DND-41 (cell line): Measurements from ENCODE around the gene TM9SF3.

Experiments used
- ATAC-seq: fragments of 200-7000 bp; cut with Tn5 transposase; 3 replicates; pipeline ENCODE4 v1.9.1; 2021; ENCODE audit warnings: low read depth; ENCODE audit not compliant: insufficient read depth
- DNase-seq: peaks from one replicate; pipeline ENCODE4 v3.0.0-alpha.2; 2020
- H2AFZ ChIP-seq: 2 replicates; pipeline ENCODE4 v1.6.0; 2012; ENCODE audit warnings: low read depth, low read length
- H3K27ac ChIP-seq: 2 replicates; pipeline ENCODE4 v1.5.1; 2012; ENCODE audit warnings: low read length, inconsistent platforms
- H3K27me3 ChIP-seq: fragments of 200-600 bp; sonication (generic); 2 replicates; pipeline ENCODE4 v1.6.0; 2012; ENCODE audit warnings: low read length, mild to moderate bottlenecking, inconsistent platforms; ENCODE audit not compliant: insufficient read depth, poor library complexity
- H3K36me3 ChIP-seq: 2 replicates; pipeline ENCODE4 v1.5.1; 2012; ENCODE audit warnings: low read length, inconsistent platforms; ENCODE audit not compliant: insufficient read depth
- H3K4me1 ChIP-seq: 2 replicates; pipeline ENCODE4 v1.5.1; 2012; ENCODE audit warnings: mild to moderate bottlenecking, low read length; ENCODE audit not compliant: insufficient read depth
- H3K4me2 ChIP-seq: 2 replicates; pipeline ENCODE4 v1.6.0; 2012; ENCODE audit warnings: mild to moderate bottlenecking, moderate library complexity, low read length, inconsistent platforms; ENCODE audit not compliant: insufficient read depth
- H3K4me3 ChIP-seq, 2 experiments: fragments of 200-600 bp in 1 of 2; shearing (Covaris generic) in 1 of 2; 2 replicates each; pipeline ENCODE4 v1.5.1; 2012 to 2016; ENCODE audit warnings: inconsistent platforms in 2 of 2, low read length in 2 of 2, mild to moderate bottlenecking in 2 of 2, low read depth in 1 of 2, moderate library complexity in 1 of 2
- H3K79me2 ChIP-seq: 2 replicates; pipeline ENCODE4 v1.6.0; 2012; ENCODE audit warnings: low read length, inconsistent platforms; ENCODE audit not compliant: insufficient read depth
- H3K9ac ChIP-seq: 2 replicates; pipeline ENCODE4 v1.6.0; 2012; ENCODE audit warnings: low read depth, mild to moderate bottlenecking, inconsistent platforms, low read length, moderate library complexity
- H3K9me3 ChIP-seq: 2 replicates; pipeline ENCODE4 v1.5.1; 2012; ENCODE audit warnings: low read length, moderate library complexity, mild to moderate bottlenecking, inconsistent platforms; ENCODE audit not compliant: insufficient read depth, severe bottlenecking
- H4K20me1 ChIP-seq: 2 replicates; pipeline ENCODE4 v1.6.0; 2012; ENCODE audit warnings: low read length; ENCODE audit not compliant: insufficient read depth
- EZH2 ChIP-seq: IDR thresholded peaks from 3 replicates; pipeline ENCODE4 v1.6.1; 2012; ENCODE audit warnings: borderline replicate concordance, low read depth, mild to moderate bottlenecking, moderate library complexity, low read length, inconsistent platforms; ENCODE audit not compliant: severe bottlenecking
- TF ChIP-seq, protein P1 (sequence below): IDR thresholded peaks from 2 replicates; pipeline ENCODE4 v1.5.1; 2012; ENCODE audit warnings: borderline replicate concordance, low read length, moderate library complexity, mild to moderate bottlenecking; ENCODE audit not compliant: poor library complexity, severe bottlenecking; ENCODE audit errors: extremely low read depth

Gene TM9SF3

DNA sequence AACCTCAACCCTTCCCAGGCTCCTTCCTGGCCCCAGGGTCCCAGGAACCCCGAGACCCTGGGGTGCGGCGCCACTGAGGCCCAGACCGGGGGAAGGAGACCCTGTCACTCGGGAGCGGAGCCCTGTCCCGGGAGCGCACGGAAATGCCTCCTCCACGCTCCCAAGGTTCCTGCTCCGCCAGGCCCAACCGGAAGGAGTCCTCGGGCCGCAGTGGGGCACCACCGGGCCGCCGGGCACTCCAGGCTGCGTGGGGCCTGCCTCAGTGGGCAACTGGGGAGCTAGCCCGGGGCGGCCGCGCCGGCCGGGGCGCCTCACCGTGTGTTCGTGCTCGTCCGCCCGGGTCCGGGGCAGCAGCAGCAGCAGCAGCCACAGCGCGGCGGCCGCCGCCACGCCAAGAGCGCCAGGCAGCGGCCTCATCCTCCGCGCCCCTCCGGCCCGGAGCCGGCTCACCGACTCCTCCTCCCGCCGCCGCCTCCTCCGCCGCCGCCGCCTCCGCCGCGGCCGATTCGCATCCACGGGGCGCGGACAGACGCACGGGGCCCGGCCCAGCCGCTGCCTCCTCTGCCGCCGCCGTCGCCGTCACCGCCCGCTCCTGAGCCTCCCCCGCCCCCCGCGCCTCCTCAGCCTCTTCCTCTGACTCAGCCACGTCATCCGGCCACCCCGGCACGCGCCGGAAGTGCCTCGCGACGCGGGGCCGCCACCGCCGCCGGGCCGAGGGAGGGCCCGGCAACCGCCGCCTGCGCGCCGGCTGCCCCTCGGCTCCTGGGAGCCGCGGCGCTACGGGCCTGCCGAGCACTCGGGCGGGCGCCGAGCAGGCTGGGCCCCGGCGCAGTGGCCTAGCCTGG, at the start of gene TM9SF3:
Gene TM9SF3, minus strand, starts transcription at position 594 of the 845 bp plus-strand sequence. Its CDS starts 177 bp downstream, at position 417.
- Histone ChIP-seq H2AFZ (peak within 1 kb of the TSS; percentile 98), H3K9me3 (no peaks in the 10 kb centered on the region), H3K36me3 (peaks cover 7% of the 10 kb centered on the region; the same call in 1 of the 2 replicates), H3K27me3 (peaks cover 12% of the 10 kb centered on the region), H3K4me3 (peak within 1 kb of the TSS; percentile 62 to 82), H3K27ac (peak within 1 kb of the TSS; percentile 88), H3K4me2 (peak within 1 kb of the TSS; percentile 92), H4K20me1 (peaks cover 39% of the 10 kb centered on the region), H3K9ac (peak within 1 kb of the TSS; percentile 92), H3K4me1 (peaks cover 50% of the 10 kb centered on the region), H3K79me2 (peaks cover 55% of the 10 kb centered on the region)
- DNase-seq, result peak; percentile 91
- peak; percentile 79 for ATAC-seq
- TF ChIP-seq, protein P1, sequence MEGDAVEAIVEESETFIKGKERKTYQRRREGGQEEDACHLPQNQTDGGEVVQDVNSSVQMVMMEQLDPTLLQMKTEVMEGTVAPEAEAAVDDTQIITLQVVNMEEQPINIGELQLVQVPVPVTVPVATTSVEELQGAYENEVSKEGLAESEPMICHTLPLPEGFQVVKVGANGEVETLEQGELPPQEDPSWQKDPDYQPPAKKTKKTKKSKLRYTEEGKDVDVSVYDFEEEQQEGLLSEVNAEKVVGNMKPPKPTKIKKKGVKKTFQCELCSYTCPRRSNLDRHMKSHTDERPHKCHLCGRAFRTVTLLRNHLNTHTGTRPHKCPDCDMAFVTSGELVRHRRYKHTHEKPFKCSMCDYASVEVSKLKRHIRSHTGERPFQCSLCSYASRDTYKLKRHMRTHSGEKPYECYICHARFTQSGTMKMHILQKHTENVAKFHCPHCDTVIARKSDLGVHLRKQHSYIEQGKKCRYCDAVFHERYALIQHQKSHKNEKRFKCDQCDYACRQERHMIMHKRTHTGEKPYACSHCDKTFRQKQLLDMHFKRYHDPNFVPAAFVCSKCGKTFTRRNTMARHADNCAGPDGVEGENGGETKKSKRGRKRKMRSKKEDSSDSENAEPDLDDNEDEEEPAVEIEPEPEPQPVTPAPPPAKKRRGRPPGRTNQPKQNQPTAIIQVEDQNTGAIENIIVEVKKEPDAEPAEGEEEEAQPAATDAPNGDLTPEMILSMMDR, result peak; percentile 3
- TF ChIP-seq EZH2, result no peak

DNA sequence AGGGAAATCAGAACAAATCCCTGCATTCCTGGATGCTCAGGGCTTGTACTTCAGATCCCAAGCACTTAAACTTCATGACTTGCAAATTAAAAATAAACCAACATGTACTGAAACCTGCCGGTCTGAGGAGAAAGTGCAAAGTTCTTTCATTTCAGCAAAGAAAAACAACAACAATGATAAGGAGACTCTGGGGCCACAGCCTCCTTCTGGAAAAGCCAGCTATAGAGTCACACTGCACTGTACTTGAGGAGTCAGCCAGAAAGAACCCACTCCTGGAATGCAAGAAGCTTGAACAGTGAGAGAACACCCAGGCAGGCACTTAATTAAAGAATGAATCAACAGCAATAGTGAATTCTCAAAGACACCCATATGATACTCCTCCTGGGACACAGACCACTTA, 49.7 kb upstream of the TM9SF3 start:
- ATAC-seq (no peak), DNase-seq (no peak)
- Histone ChIP-seq H3K27me3 (no peaks in the 10 kb centered on the region), H4K20me1 (no peaks in the 10 kb centered on the region), H3K9me3 (no peaks in the 10 kb centered on the region), H3K4me3 (no peak overlapping the region), H3K9ac (no peak overlapping the region), H3K79me2 (no peaks in the 10 kb centered on the region), H3K36me3 (no peaks in the 10 kb centered on the region), H2AFZ (no peak overlapping the region), H3K4me2 (no peak overlapping the region), H3K27ac (no peak overlapping the region), H3K4me1 (no peaks in the 10 kb centered on the region)
- TF ChIP-seq, protein P1, result no peak
- TF ChIP-seq EZH2, result no peak

DNA sequence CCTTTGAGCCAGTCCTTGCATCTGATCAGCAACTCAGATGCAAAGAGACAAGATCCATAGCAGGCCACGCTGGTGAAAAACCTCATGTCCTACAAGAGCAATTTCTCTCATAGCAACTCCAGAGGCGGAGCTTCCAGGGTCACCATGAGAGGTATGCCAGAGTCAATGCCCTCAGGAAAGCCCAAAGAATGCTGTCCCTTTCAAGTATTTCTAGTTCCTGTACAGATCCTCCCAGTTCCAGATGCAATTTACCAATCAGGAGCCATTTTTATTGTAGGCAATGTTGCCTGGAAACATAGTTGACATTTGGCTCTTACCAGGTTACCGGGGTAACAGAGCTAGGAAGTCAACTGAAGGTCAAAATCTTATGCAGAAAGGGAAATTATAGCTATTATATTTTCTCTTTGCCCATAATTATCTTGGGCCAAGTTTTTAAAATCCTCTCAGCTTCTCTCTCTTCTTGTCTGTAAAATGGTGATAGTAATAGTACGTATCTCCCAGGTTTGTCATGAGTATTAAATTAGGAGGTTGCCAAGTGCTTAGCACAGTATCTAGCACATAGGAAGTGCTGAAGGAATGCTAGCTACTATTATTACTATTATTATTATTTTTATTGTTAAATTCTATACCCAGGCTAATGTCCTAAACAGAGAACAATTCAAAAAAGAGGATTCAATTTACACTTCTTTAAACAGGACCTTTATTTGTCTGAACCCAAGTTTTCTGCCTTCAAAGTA, 46.3 kb upstream of the TM9SF3 start:
- no peak overlapping the region for H2AFZ ChIP-seq
- no peak overlapping the region for H3K4me3 ChIP-seq
- ATAC-seq, result no peak
- H3K27me3 ChIP-seq, result no peaks in the 10 kb centered on the region
- no peak overlapping the region for H3K27ac ChIP-seq
- H3K4me2 ChIP-seq, result no peak overlapping the region
- DNase-seq, result no peak
- no peaks in the 10 kb centered on the region for H4K20me1 ChIP-seq
- no peaks in the 10 kb centered on the region for H3K4me1 ChIP-seq
- no peaks in the 10 kb centered on the region for H3K36me3 ChIP-seq
- no peaks in the 10 kb centered on the region for H3K79me2 ChIP-seq
- TF ChIP-seq, protein P1, result no peak
- no peak for TF ChIP-seq EZH2
- no peaks in the 10 kb centered on the region for H3K9me3 ChIP-seq
- H3K9ac ChIP-seq, result no peak overlapping the region
